HepG2 (cell line): ENCODE results near the gene SNAI3. TPM values are rescaled to one million over a fixed set of nuclear protein-coding genes. Genes with fewer than 3 reads are reported as not detected.

Experiments used
- ARID2 ChIP-seq: sonication (generic); formaldehyde crosslinking; IDR thresholded peaks from 2 replicates; pipeline ENCODE4 v1.8.1; 2022; ENCODE audit warnings: mild to moderate bottlenecking, missing genetic modification reagents, borderline replicate concordance
- ATAD3A ChIP-seq: sonication (generic); formaldehyde crosslinking; IDR thresholded peaks from 2 replicates; pipeline ENCODE4 v1.4.0; 2020; ENCODE audit warnings: missing genetic modification reagents
- FOSL1 ChIP-seq: sonication (generic); formaldehyde crosslinking; IDR thresholded peaks from 2 replicates; pipeline ENCODE4 v1.9.0; 2021; ENCODE audit warnings: missing genetic modification reagents, borderline replicate concordance
- FOXO1 ChIP-seq: sonication (generic); formaldehyde crosslinking; IDR thresholded peaks from 2 replicates; pipeline ENCODE4 v1.4.0; 2020; ENCODE audit warnings: missing genetic modification reagents
- FUBP1 ChIP-seq: sonication (generic); formaldehyde crosslinking; IDR thresholded peaks from 2 replicates; pipeline ENCODE4 v1.5.1; 2020; ENCODE audit warnings: missing genetic modification reagents, mild to moderate bottlenecking, borderline replicate concordance
- HDAC6 ChIP-seq: fragments of 200-600 bp; sonication (generic); IDR thresholded peaks from 2 replicates; pipeline ENCODE4 v1.7.0; 2017; ENCODE audit warnings: mild to moderate bottlenecking, antibody characterized with exemption, low read length, low read depth
- HIVEP1 ChIP-seq: sonication (generic); formaldehyde crosslinking; IDR thresholded peaks from 2 replicates; pipeline ENCODE4 v1.4.0; 2020; ENCODE audit warnings: mild to moderate bottlenecking, missing genetic modification reagents
- HOXA9 ChIP-seq: sonication (generic); formaldehyde crosslinking; IDR thresholded peaks from 2 replicates; pipeline ENCODE4 v1.8.1; 2022; ENCODE audit warnings: missing genetic modification reagents, mild to moderate bottlenecking, moderate library complexity, borderline replicate concordance
- KLF12 ChIP-seq: sonication (generic); formaldehyde crosslinking; IDR thresholded peaks from 2 replicates; pipeline ENCODE4 v1.4.0; 2020; ENCODE audit warnings: missing genetic modification reagents, borderline replicate concordance
- MAFK ChIP-seq, 2 experiments: IDR thresholded peaks in 1 of 2; conservative IDR thresholded peaks in 1 of 2; 2 replicates each; pipeline ENCODE4 v1.6.1; 2011; ENCODE audit warnings: improper control_type of control experiment in 2 of 2, low read length in 2 of 2
- MBD4 ChIP-seq: IDR thresholded peaks from 2 replicates; pipeline ENCODE4 v1.6.1; 2012; ENCODE audit warnings: low read length, inconsistent platforms, borderline replicate concordance
- NR0B2 ChIP-seq: sonication (generic); formaldehyde crosslinking; IDR thresholded peaks from 2 replicates; pipeline ENCODE4 v1.4.0; 2020; ENCODE audit warnings: mild to moderate bottlenecking, missing genetic modification reagents
- PBX2 ChIP-seq: IDR thresholded peaks from 2 replicates; pipeline ENCODE4 v1.6.1; 2016; ENCODE audit warnings: control low read depth
- PRMT3 ChIP-seq: sonication (generic); formaldehyde crosslinking; IDR thresholded peaks from 2 replicates; pipeline ENCODE4 v1.8.1; 2022; ENCODE audit warnings: low read depth, mild to moderate bottlenecking, moderate library complexity, missing genetic modification reagents, borderline replicate concordance
- RARA ChIP-seq: IDR thresholded peaks from 2 replicates; pipeline ENCODE4 v1.6.1; 2016; ENCODE audit warnings: missing genetic modification reagents, missing compliant biosample characterization
- REL ChIP-seq: sonication (generic); formaldehyde crosslinking; conservative IDR thresholded peaks from 2 replicates; pipeline ENCODE4 v1.8.0; 2022; ENCODE audit warnings: mild to moderate bottlenecking, missing genetic modification reagents, moderate library complexity
- RNF2 ChIP-seq: fragments of 450-650 bp; conservative IDR thresholded peaks from 2 replicates; pipeline ENCODE4 v1.6.1; 2016; ENCODE audit warnings: low read depth
- SCMH1 ChIP-seq: sonication (generic); formaldehyde crosslinking; IDR thresholded peaks from 2 replicates; pipeline ENCODE4 v1.9.0; 2021; ENCODE audit warnings: missing genetic modification reagents, mild to moderate bottlenecking, borderline replicate concordance
- TERF1 ChIP-seq: sonication (generic); formaldehyde crosslinking; IDR thresholded peaks from 2 replicates; pipeline ENCODE4 v1.8.0; 2022; ENCODE audit warnings: mild to moderate bottlenecking, missing genetic modification reagents, moderate library complexity
- TMF1 ChIP-seq: sonication (generic); formaldehyde crosslinking; IDR thresholded peaks from 2 replicates; pipeline ENCODE4 v1.8.1; 2022; ENCODE audit warnings: low read depth, missing genetic modification reagents
- ZBTB1 ChIP-seq: sonication (generic); formaldehyde crosslinking; IDR thresholded peaks from 2 replicates; pipeline ENCODE4 v1.4.0; 2020; ENCODE audit warnings: missing genetic modification reagents, borderline replicate concordance
- ZNF317 ChIP-seq: sonication (generic); formaldehyde crosslinking; IDR thresholded peaks from 2 replicates; pipeline ENCODE4 v1.5.0; 2020; ENCODE audit warnings: mild to moderate bottlenecking, missing genetic modification reagents
- ZNF761 ChIP-seq: sonication (generic); formaldehyde crosslinking; conservative IDR thresholded peaks from 2 replicates; pipeline ENCODE4 v1.4.0; 2020; ENCODE audit warnings: mild to moderate bottlenecking, missing genetic modification reagents
- polyA plus RNA-seq, 8 experiments: library from polyadenylated mRNA; depleted of rRNA in 3 of 8; stranded (reverse) in 7 of 8; unstranded in 1 of 8; fragments of >200 nt; fragmentation: Illumina TruSeq in 4 of 8; extraction: Trizol in 4 of 8; gene quantifications; 2 replicates each; pipeline versions ENCODE4 v1.2.1 to v1.2.3, GENCODE V29; 2011 to 2016; ENCODE audit warnings: low read depth in 4 of 8, missing spikeins in 1 of 8, mixed read lengths in 1 of 8; ENCODE audit not compliant: insufficient read depth in 1 of 8
- total RNA-seq, 5 experiments: library from RNA; depleted of rRNA; stranded (reverse); fragments of >200 nt; fragmentation: Illumina TruSeq; extraction: Trizol; gene quantifications; 2 replicates each; pipeline ENCODE4 v1.2.3, GENCODE V29; 2016; ENCODE audit warnings: low read depth in 1 of 5

Gene SNAI3
- total and polyA plus RNA-seq, 2 of the 13 experiments (the other 11 are each of a cell fraction or from before 2014, with no cell fraction given), result 0.09 to 0.18 TPM

GRCh38 chr16:88651276-88651988 is 34.9 kb downstream of the SNAI3 start (continued):
- TF ChIP-seq RNF2, result 0 out of 2 replicates have a peak, but pooled peaks have one; percentile 29
- no peak for TF ChIP-seq ZNF761 (CRISPR knock-in tag)
- no peak for TF ChIP-seq KLF12 (CRISPR knock-in tag)
- TF ChIP-seq FOXO1 (CRISPR knock-in tag), result peak; percentile 91
- 0 out of 2 replicates have a peak, but pooled peaks have one; percentile 22 for TF ChIP-seq FUBP1 (CRISPR knock-in tag)
- TF ChIP-seq HDAC6, result no peak
- no peak; the same call in 1 of the 2 replicates for TF ChIP-seq NR0B2 (CRISPR knock-in tag)
- no peak; the same call in 1 of the 2 replicates for TF ChIP-seq FOSL1 (CRISPR knock-in tag)
- TF ChIP-seq TERF1, result no peak
- peak; percentile 99 for TF ChIP-seq HIVEP1
- TF ChIP-seq SCMH1 (CRISPR knock-in tag), result no peak
- TF ChIP-seq ARID2, result 0 out of 2 replicates have a peak, but pooled peaks have one; percentile 45
- TF ChIP-seq ATAD3A, result no peak
- no peak for TF ChIP-seq PBX2
- TF ChIP-seq RARA (CRISPR knock-in tag), result peak; percentile 94
- 0 out of 2 replicates have a peak, but pooled peaks have one; percentile 41 for TF ChIP-seq REL
- 0 out of 2 replicates have a peak, but pooled peaks have one; percentile 70 for TF ChIP-seq PRMT3 (CRISPR knock-in tag)
- no peak for TF ChIP-seq MBD4
- TF ChIP-seq TMF1 (CRISPR knock-in tag), result peak; percentile 82
- TF ChIP-seq HOXA9 (CRISPR knock-in tag), result no peak
- TF ChIP-seq ZNF317 (CRISPR knock-in tag), result peak; percentile 79
- TF ChIP-seq MAFK (conservative IDR thresholded peaks at IDR 0.05 in 1 of 2, IDR thresholded peaks at IDR 0.05 in 1 of 2; ENCODE audit: low read length in 2 of 2), result no peak
- no peak for TF ChIP-seq ZBTB1 (CRISPR knock-in tag)
